Measurements from ENCODE around the gene CPNE8. TPM values are rescaled to one million over a fixed set of nuclear protein-coding genes. Genes with fewer than 3 reads are reported as not detected.

CPNE8 gene
- total RNA-seq, 1 donor from 2014 or later, result 10.8 TPM

DNA sequence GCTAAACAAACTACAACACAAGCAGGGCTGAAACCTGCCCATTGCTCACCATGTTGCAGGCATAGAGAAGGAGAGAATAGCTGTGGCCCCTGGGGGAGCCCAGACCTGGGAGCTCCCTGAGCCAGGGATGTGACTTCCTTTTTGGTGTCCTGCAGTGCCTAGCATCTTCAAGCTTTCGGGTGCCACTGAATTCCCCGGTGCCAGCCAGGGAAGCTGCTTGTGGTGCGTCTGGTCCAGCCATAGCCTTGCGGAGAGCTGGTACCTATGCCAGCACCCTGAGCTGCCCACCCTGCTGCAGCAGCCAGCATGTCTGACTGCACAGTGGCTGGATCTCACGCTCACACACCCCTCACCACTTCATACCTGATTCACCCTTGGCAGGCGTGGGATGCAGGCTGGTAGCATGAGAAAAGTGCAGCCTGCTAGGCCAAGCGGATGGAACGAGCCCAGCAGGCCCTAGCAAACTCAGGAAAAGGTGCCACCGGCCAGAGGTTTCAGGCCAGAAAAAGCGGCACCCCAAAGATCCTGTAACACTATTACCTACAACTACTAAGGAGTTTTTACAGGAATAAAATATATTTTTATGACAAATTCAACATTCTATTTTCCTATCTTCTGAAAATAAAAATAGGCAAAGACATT lies 183.7 kb downstream of the CPNE8 start:
- Mint-ChIP-seq H3K27me3 (ENCODE audit: unreplicated experiment) (peaks cover 2% of the 10 kb centered on the region), H3K4me3 (ENCODE audit: unreplicated experiment) (no peak overlapping the region), H3K27ac (ENCODE audit: unreplicated experiment) (no peak overlapping the region), H3K36me3 (ENCODE audit: low read depth, unreplicated experiment) (no peaks in the 10 kb centered on the region), H3K9me3 (ENCODE audit: unreplicated experiment) (no peaks in the 10 kb centered on the region), H3K4me1 (ENCODE audit: unreplicated experiment) (no peaks in the 10 kb centered on the region)
- no peak for DNase-seq (ENCODE audit: low spot score)
- TF ChIP-seq, protein P1, sequence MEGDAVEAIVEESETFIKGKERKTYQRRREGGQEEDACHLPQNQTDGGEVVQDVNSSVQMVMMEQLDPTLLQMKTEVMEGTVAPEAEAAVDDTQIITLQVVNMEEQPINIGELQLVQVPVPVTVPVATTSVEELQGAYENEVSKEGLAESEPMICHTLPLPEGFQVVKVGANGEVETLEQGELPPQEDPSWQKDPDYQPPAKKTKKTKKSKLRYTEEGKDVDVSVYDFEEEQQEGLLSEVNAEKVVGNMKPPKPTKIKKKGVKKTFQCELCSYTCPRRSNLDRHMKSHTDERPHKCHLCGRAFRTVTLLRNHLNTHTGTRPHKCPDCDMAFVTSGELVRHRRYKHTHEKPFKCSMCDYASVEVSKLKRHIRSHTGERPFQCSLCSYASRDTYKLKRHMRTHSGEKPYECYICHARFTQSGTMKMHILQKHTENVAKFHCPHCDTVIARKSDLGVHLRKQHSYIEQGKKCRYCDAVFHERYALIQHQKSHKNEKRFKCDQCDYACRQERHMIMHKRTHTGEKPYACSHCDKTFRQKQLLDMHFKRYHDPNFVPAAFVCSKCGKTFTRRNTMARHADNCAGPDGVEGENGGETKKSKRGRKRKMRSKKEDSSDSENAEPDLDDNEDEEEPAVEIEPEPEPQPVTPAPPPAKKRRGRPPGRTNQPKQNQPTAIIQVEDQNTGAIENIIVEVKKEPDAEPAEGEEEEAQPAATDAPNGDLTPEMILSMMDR (IDR thresholded peaks at IDR 0.05; ENCODE audit: unreplicated experiment), result no peak

DNA sequence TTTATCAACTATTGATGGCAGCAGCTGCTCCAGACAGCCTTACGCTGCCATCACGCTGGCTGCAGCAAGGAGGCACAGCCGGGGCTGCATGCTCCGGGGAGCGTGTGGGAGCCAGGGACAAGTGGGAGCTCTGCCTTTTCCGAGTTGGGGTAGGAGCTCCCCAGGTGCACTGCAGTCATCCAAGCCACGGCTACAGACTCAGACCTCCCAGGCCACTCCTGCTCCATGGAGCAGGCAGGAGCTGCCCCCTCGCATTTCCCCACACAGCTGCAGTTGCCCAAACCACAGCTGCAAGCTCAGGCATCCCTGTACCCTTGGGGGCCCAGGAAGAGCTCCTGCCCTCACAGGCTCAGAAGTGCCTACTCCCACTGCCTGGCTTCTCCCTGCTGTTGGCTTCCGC lies 184.7 kb downstream of the CPNE8 start:
- no peak overlapping the region for H3K4me3 Mint-ChIP-seq (ENCODE audit: unreplicated experiment)
- TF ChIP-seq, protein P1 (IDR thresholded peaks at IDR 0.05; ENCODE audit: unreplicated experiment), result no peak
- H3K4me1 Mint-ChIP-seq (ENCODE audit: unreplicated experiment), result no peaks in the 10 kb centered on the region
- H3K27ac Mint-ChIP-seq (ENCODE audit: unreplicated experiment), result no peak overlapping the region
- peaks cover 2% of the 10 kb centered on the region for H3K27me3 Mint-ChIP-seq (ENCODE audit: unreplicated experiment)
- no peak for DNase-seq (ENCODE audit: low spot score)
- no peaks in the 10 kb centered on the region for H3K9me3 Mint-ChIP-seq (ENCODE audit: unreplicated experiment)
- H3K36me3 Mint-ChIP-seq (ENCODE audit: low read depth, unreplicated experiment), result no peaks in the 10 kb centered on the region

DNA sequence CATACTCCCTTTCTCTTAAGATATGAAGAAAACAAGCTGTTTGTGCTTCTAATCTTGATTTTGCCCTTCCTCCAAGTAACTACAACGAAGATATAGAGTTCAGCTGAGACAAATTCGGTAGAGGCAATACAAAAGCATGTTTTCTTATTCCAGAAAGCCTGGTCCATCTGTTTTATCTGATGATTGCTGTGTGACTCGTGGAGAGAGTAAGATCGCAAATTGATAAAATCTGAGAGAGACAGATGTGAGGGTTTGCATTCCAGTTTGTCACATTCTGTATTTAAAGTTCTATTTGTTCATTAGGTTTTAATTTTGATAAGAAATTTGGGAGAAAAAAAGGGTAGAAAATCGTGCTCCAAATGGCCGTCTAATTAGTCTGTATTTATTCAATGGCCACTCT lies 192.1 kb downstream of the CPNE8 start:
- no peak for DNase-seq (ENCODE audit: low spot score)
- no peak overlapping the region for H3K4me3 Mint-ChIP-seq (ENCODE audit: unreplicated experiment)
- H3K27ac Mint-ChIP-seq (ENCODE audit: unreplicated experiment), result no peak overlapping the region
- TF ChIP-seq, protein P1 (IDR thresholded peaks at IDR 0.05; ENCODE audit: unreplicated experiment), result no peak
- no peaks in the 10 kb centered on the region for H3K36me3 Mint-ChIP-seq (ENCODE audit: low read depth, unreplicated experiment)
- no peaks in the 10 kb centered on the region for H3K27me3 Mint-ChIP-seq (ENCODE audit: unreplicated experiment)
- H3K9me3 Mint-ChIP-seq (ENCODE audit: unreplicated experiment), result no peaks in the 10 kb centered on the region
- no peaks in the 10 kb centered on the region for H3K4me1 Mint-ChIP-seq (ENCODE audit: unreplicated experiment)

DNA sequence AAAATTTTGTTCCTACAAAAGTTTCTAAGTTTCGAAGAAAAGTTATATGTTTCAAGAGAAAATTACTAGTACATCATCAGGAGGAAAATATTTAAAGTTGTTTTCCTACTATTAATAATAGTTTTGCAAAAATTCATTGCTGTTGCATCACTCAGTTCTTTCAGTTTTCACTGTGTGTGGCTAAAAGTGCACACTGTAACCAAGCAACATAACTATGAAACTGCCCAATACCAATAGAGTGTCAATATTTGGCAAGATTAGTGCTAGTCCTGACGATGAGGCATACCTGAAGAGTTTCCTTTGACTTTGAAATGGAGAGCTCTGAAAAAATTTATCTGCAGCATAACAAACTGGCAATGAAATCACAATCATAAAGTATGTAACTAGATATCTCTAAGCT lies 194.3 kb downstream of the CPNE8 start:
- no peaks in the 10 kb centered on the region for H3K4me1 Mint-ChIP-seq (ENCODE audit: unreplicated experiment)
- TF ChIP-seq, protein P1 (IDR thresholded peaks at IDR 0.05; ENCODE audit: unreplicated experiment), result no peak
- H3K27ac Mint-ChIP-seq (ENCODE audit: unreplicated experiment), result no peak overlapping the region
- H3K27me3 Mint-ChIP-seq (ENCODE audit: unreplicated experiment), result no peaks in the 10 kb centered on the region
- no peak for DNase-seq (ENCODE audit: low spot score)
- no peak overlapping the region for H3K4me3 Mint-ChIP-seq (ENCODE audit: unreplicated experiment)
- H3K9me3 Mint-ChIP-seq (ENCODE audit: unreplicated experiment), result no peaks in the 10 kb centered on the region
- no peaks in the 10 kb centered on the region for H3K36me3 Mint-ChIP-seq (ENCODE audit: low read depth, unreplicated experiment)

DNA sequence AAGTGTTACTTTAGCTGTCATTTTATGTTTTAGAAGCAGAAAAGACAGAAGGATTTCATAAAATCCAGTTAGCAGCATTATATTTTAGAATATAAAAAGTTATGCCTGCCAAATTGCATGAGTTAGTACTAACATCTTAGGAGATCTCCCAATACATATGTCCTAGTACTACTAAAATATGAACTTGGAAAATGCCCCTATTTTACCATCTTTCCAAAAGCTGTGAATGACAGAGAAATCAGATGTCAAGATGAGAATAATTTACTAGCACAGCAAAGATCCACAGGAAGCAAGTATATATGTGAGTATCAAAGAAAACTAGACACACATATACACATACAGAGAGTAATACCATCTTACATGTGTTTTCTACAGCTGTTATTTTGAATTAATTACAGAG lies 196.9 kb downstream of the CPNE8 start:
- DNase-seq (ENCODE audit: low spot score), result no peak
- Mint-ChIP-seq H3K36me3 (ENCODE audit: low read depth, unreplicated experiment) (no peaks in the 10 kb centered on the region), H3K27ac (ENCODE audit: unreplicated experiment) (no peak overlapping the region), H3K9me3 (ENCODE audit: unreplicated experiment) (no peaks in the 10 kb centered on the region), H3K4me3 (ENCODE audit: unreplicated experiment) (no peak overlapping the region), H3K4me1 (ENCODE audit: unreplicated experiment) (no peaks in the 10 kb centered on the region), H3K27me3 (ENCODE audit: unreplicated experiment) (no peaks in the 10 kb centered on the region)
- TF ChIP-seq, protein P1 (IDR thresholded peaks at IDR 0.05; ENCODE audit: unreplicated experiment), result no peak

Data from endothelial cell (in vitro differentiated cells).